GF-D8 (cell line): Measurements from ENCODE around the gene USP14.

Experiments used
- DNase-seq: peaks from one replicate; lab custom pipeline; 2025; lab: John Stamatoyannopoulos, UW

USP14 gene

DNA sequence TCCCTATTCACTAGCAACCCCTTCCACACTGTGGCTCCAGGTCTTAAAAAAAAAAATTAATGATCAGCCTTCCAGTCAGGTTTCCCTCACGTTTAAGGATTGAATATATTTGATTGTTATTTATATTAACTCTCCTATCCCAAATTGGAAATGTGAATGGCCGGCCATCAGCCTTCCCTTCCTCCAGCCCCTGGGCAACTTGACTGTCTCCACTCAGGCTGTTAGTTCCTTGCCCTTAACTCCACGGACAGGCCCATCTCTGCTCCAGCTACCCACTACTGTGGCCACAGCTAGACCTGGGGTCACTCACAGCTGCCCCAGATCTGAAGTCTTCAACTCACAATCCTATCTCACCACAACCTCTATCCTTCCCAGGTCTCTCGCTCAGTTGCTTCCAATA, 69.5 kb downstream of the USP14 start:
- no peak for DNase-seq

- DNase-seq = no peak
Measured at GRCh38 chr18:228586-228985, 70.2 kb downstream of the USP14 start.

DNA sequence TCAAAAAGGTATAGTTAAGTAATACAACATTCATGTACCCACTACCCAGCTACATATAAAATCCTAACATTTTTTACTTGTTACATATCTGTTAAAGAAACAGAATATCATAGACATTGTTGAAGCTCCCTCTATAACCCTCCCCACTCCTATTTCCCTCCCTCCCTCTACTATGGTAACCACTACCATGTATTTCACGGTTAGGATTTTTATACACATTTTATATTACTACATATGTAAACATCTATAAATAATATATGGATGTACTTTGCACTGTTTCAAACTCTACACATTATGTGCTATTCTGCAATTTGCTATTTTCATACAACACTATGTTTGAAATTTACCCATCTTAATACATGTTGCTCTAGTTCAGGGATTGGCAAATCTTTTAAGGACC, 73.2 kb downstream of the USP14 start:
- no peak for DNase-seq

GRCh38 chr18:240175-240574, 81.8 kb downstream of the USP14 start:
- DNase-seq = no peak

DNA sequence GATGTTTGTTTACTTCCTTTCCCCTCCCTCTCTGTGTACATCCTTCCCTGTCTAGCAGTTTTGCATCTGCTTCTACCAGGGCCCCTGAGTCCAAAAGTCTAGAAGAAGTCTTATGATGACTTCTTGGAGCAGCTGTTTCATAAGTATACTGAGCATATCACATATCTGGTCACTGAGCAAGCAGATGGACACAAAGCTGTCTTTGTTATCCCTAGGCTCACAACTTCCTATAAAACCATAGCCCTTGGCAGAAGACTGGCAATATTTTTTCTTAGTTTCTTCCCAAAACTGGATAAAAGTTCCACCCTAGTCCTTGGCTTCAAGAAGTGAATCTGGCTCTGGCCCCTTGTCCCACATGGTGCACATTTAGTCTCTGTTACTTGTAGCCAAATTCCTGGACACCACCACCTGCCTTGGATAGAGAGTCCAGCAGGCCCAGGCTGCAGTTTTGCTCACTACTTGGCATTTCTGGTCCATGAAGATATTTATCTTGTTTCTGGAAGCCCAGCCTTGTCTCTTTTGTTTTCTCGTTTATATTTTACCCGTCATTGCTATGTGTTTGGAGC, 87.0 kb downstream of the USP14 start:
- DNase-seq = no peak

GRCh38 chr18:248053-248452, 89.7 kb downstream of the USP14 start:
- DNase-seq = no peak

GRCh38 chr18:250685-251084, 92.3 kb downstream of the USP14 start:
- no peak for DNase-seq

- no peak for DNase-seq
Measured at GRCh38 chr18:251572-251971, 93.2 kb downstream of the USP14 start.

- no peak for DNase-seq
Measured at GRCh38 chr18:253121-253520, 94.8 kb downstream of the USP14 start.

DNA sequence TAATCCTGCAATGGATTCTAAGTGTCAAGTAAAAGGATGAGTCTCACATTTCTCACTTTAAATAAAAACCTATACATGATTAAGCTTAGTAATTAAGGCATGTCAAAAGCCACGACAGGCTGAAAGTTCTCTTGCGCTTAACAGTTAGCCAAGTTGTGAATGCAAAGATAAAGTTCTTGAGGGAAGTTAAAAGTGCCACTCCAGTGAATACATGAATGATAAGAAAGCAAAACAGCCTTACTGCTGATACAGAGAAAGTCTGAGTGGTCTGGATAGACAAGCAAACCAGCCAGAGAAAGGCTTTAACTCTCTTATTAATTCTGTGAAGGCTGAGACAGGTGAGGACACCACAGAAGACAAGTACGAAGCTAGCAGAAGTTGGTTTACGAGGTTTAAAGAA, 96.8 kb downstream of the USP14 start:
- DNase-seq = no peak

DNA sequence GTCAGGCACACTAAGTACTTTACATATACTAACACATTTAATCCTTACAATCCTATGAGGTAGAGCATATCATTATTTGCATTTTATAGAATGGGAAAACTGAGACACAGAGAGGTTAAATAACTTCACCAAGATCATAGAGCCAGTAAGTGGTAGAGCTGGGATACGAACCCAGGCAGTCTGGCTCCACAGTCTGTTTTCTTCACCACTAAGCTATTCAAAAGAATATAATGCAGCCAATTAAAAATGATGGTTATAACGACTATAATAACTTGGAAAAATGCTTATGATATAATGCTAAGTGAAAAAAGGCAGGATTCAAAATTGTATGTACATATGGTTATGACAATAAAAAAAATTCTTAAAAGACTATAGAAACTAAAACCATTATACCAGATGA, 102.2 kb downstream of the USP14 start:
- no peak for DNase-seq

- no peak for DNase-seq
Measured at GRCh38 chr18:261398-262073, 103.2 kb downstream of the USP14 start.
